ENCODE results near the gene GNAO1. TPM values are rescaled to one million over a fixed set of nuclear protein-coding genes. Genes with fewer than 3 reads are reported as not detected.

The GNAO1 gene
- polyA plus RNA-seq, 1 of the 3 experiments (the other 2 are of a cell fraction), result 0.30 TPM

DNA sequence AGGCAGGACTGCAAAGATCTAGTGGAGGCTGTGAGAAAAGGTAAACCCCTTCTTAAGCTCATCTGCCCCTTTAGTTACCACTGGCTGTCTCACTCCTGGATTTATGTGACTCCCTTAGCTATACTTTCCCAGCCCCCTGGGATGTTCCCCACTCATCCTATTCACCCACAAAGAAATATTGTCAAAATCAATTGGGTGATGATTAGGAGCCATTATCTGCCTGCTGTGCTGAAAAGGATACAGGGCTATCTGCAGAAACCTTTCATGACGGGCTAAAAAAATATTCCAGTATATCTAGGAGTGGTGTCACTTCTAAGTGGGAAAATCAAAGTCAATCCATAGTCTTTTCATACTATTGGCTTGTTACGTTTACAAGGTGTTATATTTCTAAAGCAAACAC, 8.0 kb upstream of the GNAO1 start:
- H3K9ac ChIP-seq, result no peak overlapping the region
- POLR2A ChIA-PET, result no interaction called here
- no peak for DNase-seq
- CTCF ChIA-PET, result no interaction called here
- no peaks in the 10 kb centered on the region for H3K79me2 ChIP-seq (ENCODE audit: insufficient read depth)
- H3K4me3 ChIP-seq (ENCODE audit: low read depth in 2 of 2, low read length in 1 of 2), result no peak overlapping the region
- H3K27me3 ChIP-seq (ENCODE audit: insufficient read depth), result no peaks in the 10 kb centered on the region
- peaks cover 9% of the 10 kb centered on the region; the same call in 1 of the 2 replicates for H3K9me3 ChIP-seq
- no peaks in the 10 kb centered on the region for H3F3A ChIP-seq (replicated peaks; ENCODE audit: insufficient read depth)
- no peaks in the 10 kb centered on the region for H3K36me3 ChIP-seq (replicated peaks in 1 of 2; ENCODE audit: control insufficient read depth in 1 of 2, insufficient read depth in 2 of 2, low read length in 1 of 2)
- no peaks in the 10 kb centered on the region for H4K20me1 ChIP-seq (ENCODE audit: insufficient read depth)
- no peak overlapping the region for H2AFZ ChIP-seq (ENCODE audit: low read depth)
- 16% methylated on average over 2 of the region's 2 CpGs for WGBS (ENCODE audit: low lambda C conversion rate)
- no peak for TF ChIP-seq GABPA (IDR thresholded peaks at IDR 0.05; ENCODE audit: low read depth)
- TF ChIP-seq FOXJ3 (CRISPR knock-in tag; IDR thresholded peaks at IDR 0.05), result no peak
- no peak for TF ChIP-seq TAF1 (IDR thresholded peaks at IDR 0.05; ENCODE audit: borderline replicate concordance, low read depth, low read length)
- no peak for TF ChIP-seq POLR2AphosphoS5 (IDR thresholded peaks at IDR 0.05; ENCODE audit: low read depth, low read length)
- TF ChIP-seq RAD21 (IDR thresholded peaks at IDR 0.05; ENCODE audit: low read length), result no peak
- no peak for TF ChIP-seq MEF2A (IDR thresholded peaks at IDR 0.05; ENCODE audit: borderline replicate concordance, low read depth)
- no peak for TF ChIP-seq GATA2 (CRISPR knock-in tag; IDR thresholded peaks at IDR 0.05)
- TF ChIP-seq JUND (IDR thresholded peaks at IDR 0.05), result no peak
- H3K27ac ChIP-seq (ENCODE audit: low read depth in 2 of 2, low read length in 1 of 2), result no peak overlapping the region
- no peak overlapping the region for H3K4me2 ChIP-seq
- H3K9me2 ChIP-seq, result no peaks in the 10 kb centered on the region
- no peaks in the 10 kb centered on the region for H3K4me1 ChIP-seq (ENCODE audit: control insufficient read depth in 1 of 2, insufficient read depth in 2 of 2, low read depth in 1 of 2, low read length in 1 of 2)

DNA sequence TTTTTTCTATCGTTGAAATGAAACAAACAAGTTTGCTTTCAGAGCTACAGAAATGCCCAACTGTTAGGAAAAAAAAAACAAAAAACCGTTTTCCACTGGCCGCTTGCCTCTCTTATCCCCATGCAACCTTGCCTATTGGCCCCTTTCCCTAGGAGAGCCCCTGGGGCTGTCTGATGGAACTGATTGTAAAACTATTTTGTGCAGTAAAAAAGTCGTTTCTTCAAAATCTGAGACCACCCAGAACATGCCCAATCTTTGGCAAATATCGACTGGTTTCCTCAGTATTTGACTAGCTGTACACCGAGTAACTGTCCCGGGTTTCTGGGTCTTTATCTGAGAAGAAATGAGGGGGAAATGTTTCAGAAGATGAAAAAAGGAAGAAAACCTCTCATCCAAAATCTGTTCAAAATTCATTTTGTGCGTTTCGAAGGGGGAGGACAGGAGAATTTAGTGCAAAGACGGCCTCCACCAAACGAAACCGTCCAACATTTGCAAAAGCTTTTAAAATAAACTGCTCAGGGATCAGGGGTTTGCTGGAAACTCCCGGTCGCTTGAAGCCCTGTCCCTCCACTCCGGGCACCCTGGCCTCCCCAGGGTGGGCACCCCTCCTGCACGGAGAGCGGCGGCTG, 1.1 kb upstream of the GNAO1 start:
- H3K9me3 ChIP-seq, result no peaks in the 10 kb centered on the region
- peaks cover 0 to 7% of the 10 kb centered on the region in 2 experiments; a peak in 2 of 4 replicates for H3K4me1 ChIP-seq (ENCODE audit: control insufficient read depth in 1 of 2, insufficient read depth in 2 of 2, low read depth in 1 of 2, low read length in 1 of 2)
- no peak overlapping the region for H3K9ac ChIP-seq
- no peaks in the 10 kb centered on the region for H3K79me2 ChIP-seq (ENCODE audit: insufficient read depth)
- POLR2A ChIA-PET, result interaction anchor here (1.2 kb wide), 1 partner anchor 56 kb away, joined by 4 read pairs; no protein-coding TSS in a partner anchor
- no peak overlapping the region for H2AFZ ChIP-seq (ENCODE audit: low read depth)
- H3F3A ChIP-seq (replicated peaks; ENCODE audit: insufficient read depth), result peaks cover 3% of the 10 kb centered on the region
- 20% methylated on average over 16 of the region's 18 CpGs for WGBS (ENCODE audit: low lambda C conversion rate)
- no peaks in the 10 kb centered on the region for H3K36me3 ChIP-seq (replicated peaks in 1 of 2; ENCODE audit: control insufficient read depth in 1 of 2, insufficient read depth in 2 of 2, low read length in 1 of 2)
- H3K9me2 ChIP-seq, result no peaks in the 10 kb centered on the region
- H3K27me3 ChIP-seq (ENCODE audit: insufficient read depth), result peaks cover 45% of the 10 kb centered on the region
- TF ChIP-seq ELF1 (IDR thresholded peaks at IDR 0.05) (no peak), RXRA (IDR thresholded peaks at IDR 0.05; ENCODE audit: borderline replicate concordance, low read depth) (no peak), EP300 (IDR thresholded peaks at IDR 0.05; ENCODE audit: borderline replicate concordance in 1 of 2, low read depth in 1 of 2, low read length in 1 of 2) (no peak), GATA2 (CRISPR knock-in tag; IDR thresholded peaks at IDR 0.05) (no peak), FOXM1 (IDR thresholded peaks at IDR 0.05; ENCODE audit: low read depth) (no peak), CHD2 (IDR thresholded peaks at IDR 0.05; ENCODE audit: low read length, partially characterized antibody) (no peak), EZH2phosphoT487 (IDR thresholded peaks at IDR 0.05; ENCODE audit: borderline replicate concordance, low read depth) (no peak)
- TF ChIP-seq, protein P1, sequence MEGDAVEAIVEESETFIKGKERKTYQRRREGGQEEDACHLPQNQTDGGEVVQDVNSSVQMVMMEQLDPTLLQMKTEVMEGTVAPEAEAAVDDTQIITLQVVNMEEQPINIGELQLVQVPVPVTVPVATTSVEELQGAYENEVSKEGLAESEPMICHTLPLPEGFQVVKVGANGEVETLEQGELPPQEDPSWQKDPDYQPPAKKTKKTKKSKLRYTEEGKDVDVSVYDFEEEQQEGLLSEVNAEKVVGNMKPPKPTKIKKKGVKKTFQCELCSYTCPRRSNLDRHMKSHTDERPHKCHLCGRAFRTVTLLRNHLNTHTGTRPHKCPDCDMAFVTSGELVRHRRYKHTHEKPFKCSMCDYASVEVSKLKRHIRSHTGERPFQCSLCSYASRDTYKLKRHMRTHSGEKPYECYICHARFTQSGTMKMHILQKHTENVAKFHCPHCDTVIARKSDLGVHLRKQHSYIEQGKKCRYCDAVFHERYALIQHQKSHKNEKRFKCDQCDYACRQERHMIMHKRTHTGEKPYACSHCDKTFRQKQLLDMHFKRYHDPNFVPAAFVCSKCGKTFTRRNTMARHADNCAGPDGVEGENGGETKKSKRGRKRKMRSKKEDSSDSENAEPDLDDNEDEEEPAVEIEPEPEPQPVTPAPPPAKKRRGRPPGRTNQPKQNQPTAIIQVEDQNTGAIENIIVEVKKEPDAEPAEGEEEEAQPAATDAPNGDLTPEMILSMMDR (IDR thresholded peaks at IDR 0.05), result no peak
- H4K20me1 ChIP-seq (ENCODE audit: insufficient read depth), result no peaks in the 10 kb centered on the region
- no peak for DNase-seq
- H3K4me3 ChIP-seq (ENCODE audit: low read depth in 2 of 2, low read length in 1 of 2), result peak overlapping the region in 1 of 2 experiments; percentile 55; a peak in 3 of 4 replicates
- H3K27ac ChIP-seq (ENCODE audit: low read depth in 2 of 2, low read length in 1 of 2), result peak overlapping the region in 1 of 2 experiments; percentile 86; a peak in 2 of 4 replicates
- H3K4me2 ChIP-seq, result peak overlapping the region; percentile 72
- CTCF ChIA-PET, result interaction anchor here (1.1 to 3.0 kb wide), 5 partner anchors 10 to 246 kb away, joined by 3 to 26 read pairs (median 5); no protein-coding TSS in a partner anchor
